ENCODE data around the gene PRKCH. TPM values are rescaled to one million over a fixed set of nuclear protein-coding genes. Genes with fewer than 3 reads are reported as not detected.

Gene PRKCH
- total and polyA plus RNA-seq, 9 of the 15 experiments (the other 6 are each of a cell fraction or from before 2014, with no cell fraction given), result 0.61 to 4.4 (median 4.0) TPM

DNA sequence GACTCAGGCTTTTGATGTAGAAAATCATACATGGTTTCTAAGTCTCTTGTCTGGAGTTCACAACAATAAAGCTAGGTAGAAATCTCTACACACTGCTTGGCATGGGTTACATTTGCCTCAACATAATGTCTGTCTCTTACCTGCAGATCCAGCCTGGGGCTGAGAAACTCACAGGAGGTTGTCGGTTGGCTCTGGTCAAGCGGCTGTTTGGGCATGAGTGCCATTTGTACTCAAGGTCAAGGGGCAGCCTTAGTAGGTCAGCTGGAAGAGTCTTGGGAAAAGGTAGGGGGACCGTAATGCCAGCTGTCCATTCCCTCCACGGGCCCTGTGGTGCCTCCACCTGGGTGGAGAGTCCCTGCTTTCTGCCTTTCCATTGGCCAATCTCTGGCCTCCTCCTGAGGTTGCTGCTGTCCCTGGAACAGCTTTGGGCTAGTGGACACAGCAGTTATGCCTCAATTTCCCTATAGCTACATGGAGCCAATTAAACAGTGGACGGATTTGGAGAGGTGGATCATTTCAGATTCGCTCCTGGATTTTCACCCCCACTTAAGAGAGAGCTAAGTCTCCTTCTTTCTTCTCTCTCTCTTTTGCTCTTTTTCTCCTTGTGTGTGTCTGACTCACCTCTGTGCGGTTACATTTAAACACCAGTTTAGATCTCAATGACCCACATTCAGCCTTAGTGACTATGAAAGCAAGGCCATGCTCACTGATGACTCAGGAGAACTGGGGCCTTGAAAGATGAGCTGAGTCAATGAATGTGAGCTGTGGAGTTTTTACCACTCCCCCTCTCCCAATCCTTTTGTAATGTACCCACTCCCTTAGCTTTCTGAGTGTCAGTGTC, 241.2 kb downstream of the PRKCH start (continued):
- TF ChIP-seq ZNF274 (IDR thresholded peaks at IDR 0.05; ENCODE audit: borderline replicate concordance, low read depth, low read length), result no peak
- TF ChIP-seq TEAD4 (IDR thresholded peaks at IDR 0.05; ENCODE audit: low read length), result 0 out of 2 replicates have a peak, but pooled peaks have one; percentile 27
- TF ChIP-seq TEAD4 (CRISPR knock-in tag; IDR thresholded peaks at IDR 0.05; ENCODE audit: borderline replicate concordance), result no peak
- TF ChIP-seq CC2D1A (IDR thresholded peaks at IDR 0.05), result no peak
- TF ChIP-seq, protein P1, sequence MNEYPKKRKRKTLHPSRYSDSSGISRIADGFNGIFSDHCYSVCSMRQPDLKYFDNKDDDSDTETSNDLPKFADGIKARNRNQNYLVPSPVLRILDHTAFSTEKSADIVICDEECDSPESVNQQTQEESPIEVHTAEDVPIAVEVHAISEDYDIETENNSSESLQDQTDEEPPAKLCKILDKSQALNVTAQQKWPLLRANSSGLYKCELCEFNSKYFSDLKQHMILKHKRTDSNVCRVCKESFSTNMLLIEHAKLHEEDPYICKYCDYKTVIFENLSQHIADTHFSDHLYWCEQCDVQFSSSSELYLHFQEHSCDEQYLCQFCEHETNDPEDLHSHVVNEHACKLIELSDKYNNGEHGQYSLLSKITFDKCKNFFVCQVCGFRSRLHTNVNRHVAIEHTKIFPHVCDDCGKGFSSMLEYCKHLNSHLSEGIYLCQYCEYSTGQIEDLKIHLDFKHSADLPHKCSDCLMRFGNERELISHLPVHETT (CRISPR knock-in tag; conservative IDR thresholded peaks at IDR 0.05 in 1 of 2, IDR thresholded peaks at IDR 0.05 in 1 of 2), result 0 out of 4 replicates have a peak, but pooled peaks of 1 of the 2 experiments have one; percentile 9
- TF ChIP-seq ZNF431 (CRISPR knock-in tag; IDR thresholded peaks at IDR 0.05), result no peak
- TF ChIP-seq ZKSCAN3 (CRISPR knock-in tag; IDR thresholded peaks at IDR 0.05), result no peak
- peak; percentile 96 for TF ChIP-seq FOSL1 (tag; conservative IDR thresholded peaks at IDR 0.05)
- peak; percentile 52; the same call in 1 of the 2 replicates for TF ChIP-seq NCOR1 (IDR thresholded peaks at IDR 0.05)
- TF ChIP-seq ZNF3 (CRISPR knock-in tag; IDR thresholded peaks at IDR 0.05), result no peak
- peak; percentile 95 for TF ChIP-seq BACH1 (tag; IDR thresholded peaks at IDR 0.05)
- TF ChIP-seq, protein P2, sequence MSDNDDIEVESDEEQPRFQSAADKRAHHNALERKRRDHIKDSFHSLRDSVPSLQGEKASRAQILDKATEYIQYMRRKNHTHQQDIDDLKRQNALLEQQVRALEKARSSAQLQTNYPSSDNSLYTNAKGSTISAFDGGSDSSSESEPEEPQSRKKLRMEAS (CRISPR knock-in tag; IDR thresholded peaks at IDR 0.05), result 0 out of 2 replicates have a peak, but pooled peaks have one; percentile 24
- TF ChIP-seq FOXK1 (CRISPR knock-in tag; IDR thresholded peaks at IDR 0.05; ENCODE audit: borderline replicate concordance), result no peak
- TF ChIP-seq, protein P3, sequence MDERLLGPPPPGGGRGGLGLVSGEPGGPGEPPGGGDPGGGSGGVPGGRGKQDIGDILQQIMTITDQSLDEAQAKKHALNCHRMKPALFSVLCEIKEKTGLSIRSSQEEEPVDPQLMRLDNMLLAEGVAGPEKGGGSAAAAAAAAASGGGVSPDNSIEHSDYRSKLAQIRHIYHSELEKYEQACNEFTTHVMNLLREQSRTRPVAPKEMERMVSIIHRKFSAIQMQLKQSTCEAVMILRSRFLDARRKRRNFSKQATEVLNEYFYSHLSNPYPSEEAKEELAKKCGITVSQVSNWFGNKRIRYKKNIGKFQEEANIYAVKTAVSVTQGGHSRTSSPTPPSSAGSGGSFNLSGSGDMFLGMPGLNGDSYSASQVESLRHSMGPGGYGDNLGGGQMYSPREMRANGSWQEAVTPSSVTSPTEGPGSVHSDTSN (CRISPR knock-in tag; IDR thresholded peaks at IDR 0.05; ENCODE audit: low read depth), result no peak
- TF ChIP-seq, protein P3 (tag; conservative IDR thresholded peaks at IDR 0.05; ENCODE audit: low read depth), result no peak
- peak; percentile 88 for TF ChIP-seq JUND (IDR thresholded peaks at IDR 0.05; ENCODE audit: borderline replicate concordance, low read depth, low read length)
- peak; percentile 83; the same call in 2 of the 3 replicates for TF ChIP-seq JUND (tag; IDR thresholded peaks at IDR 0.05; ENCODE audit: borderline replicate concordance, low read depth, low read length)
- TF ChIP-seq, protein P4, sequence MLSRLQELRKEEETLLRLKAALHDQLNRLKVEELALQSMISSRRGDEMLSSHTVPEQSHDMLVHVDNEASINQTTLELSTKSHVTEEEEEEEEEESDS (CRISPR knock-in tag; IDR thresholded peaks at IDR 0.05), result no peak
- TF ChIP-seq ZNF263 (CRISPR knock-in tag; IDR thresholded peaks at IDR 0.05; ENCODE audit: borderline replicate concordance), result no peak
- peak; percentile 27; the same call in 1 of the 2 replicates for TF ChIP-seq HDAC8 (tag; IDR thresholded peaks at IDR 0.05)
